Transverse colon (tissue), 4 donors: Measurements from ENCODE around the gene PPP6R2. TPM values are rescaled to one million over a fixed set of nuclear protein-coding genes. Genes with fewer than 3 reads are reported as not detected.

Experiments
- DNase-seq: peaks from one replicate; pipeline ENCODE4 v3.0.0-alpha.2; 2019
- H3K27ac ChIP-seq, 4 donors: fragments of 200-600 bp; sonication (generic); 2 replicates each; pipeline ENCODE4 v1.5.1; 2016 to 2018; ENCODE audit warnings: inconsistent platforms in 4 of 4
- H3K27me3 ChIP-seq: fragments of 200-600 bp; sonication (generic); 2 replicates; pipeline ENCODE4 v1.5.1; 2017; ENCODE audit warnings: inconsistent platforms
- H3K36me3 ChIP-seq, 4 donors: fragments of 200-600 bp; sonication (generic); 2 replicates each; pipeline ENCODE4 v1.5.1; 2017 to 2019; ENCODE audit warnings: inconsistent platforms in 4 of 4
- H3K4me1 ChIP-seq, 4 donors: fragments of 200-600 bp; sonication (generic); 2 replicates each; pipeline ENCODE4 v1.5.1; 2017 to 2020; ENCODE audit warnings: inconsistent platforms in 4 of 4
- H3K4me3 ChIP-seq, 4 donors: fragments of 200-600 bp; sonication (generic); 1 replicate in 1 of 4; 2 replicates in 3 of 4; pipeline versions ENCODE4 v1.5.1 to v1.6.1; 2017 to 2019; ENCODE audit warnings: inconsistent platforms in 4 of 4
- H3K9me3 ChIP-seq, 2 donors: fragments of 200-600 bp; sonication (generic); 2 replicates each; pipeline ENCODE4 v1.5.1; 2017 to 2019; ENCODE audit warnings: inconsistent platforms in 2 of 2
- CTCF ChIP-seq, 5 experiments: fragments of 200-600 bp in 3 of 5; fragments of 450-650 bp in 2 of 5; sonication (generic) in 3 of 5; IDR thresholded peaks; 1 replicate in 2 of 5; 2 replicates in 3 of 5; pipeline ENCODE4 v1.5.1; 2016 to 2017; ENCODE audit warnings: antibody characterized with exemption in 5 of 5, inconsistent platforms in 3 of 5, mild to moderate bottlenecking in 2 of 5, moderate library complexity in 1 of 5
- EP300 ChIP-seq: sonication (generic); formaldehyde crosslinking; IDR thresholded peaks from one replicate; pipeline ENCODE4 v1.6.1; 2017; ENCODE audit warnings: antibody characterized with exemption, low read depth
- POLR2A ChIP-seq: fragments of 450-650 bp; IDR thresholded peaks from one replicate; pipeline ENCODE4 v1.6.1; 2016; ENCODE audit warnings: antibody characterized with exemption, mild to moderate bottlenecking, moderate library complexity
- POLR2AphosphoS5 ChIP-seq, 3 donors: sonication (generic); formaldehyde crosslinking; IDR thresholded peaks; one replicate each; pipeline ENCODE4 v1.6.1; 2016; ENCODE audit warnings: antibody characterized with exemption in 3 of 3
- WGBS, 2 donors: methylation state at CpG; one replicate each; pipeline ENCODE4 v1.1.5; 2018; ENCODE audit warnings: low coverage in 1 of 2; 5-methylcytosine and 5-hydroxymethylcytosine counted together
- in situ Hi-C, 4 donors: fragments of 200-750 bp; cut with MboI; loops; one replicate each; pipeline versions ENCODE4 v1.15.0 to v1.15.1; 2017; ENCODE audit warnings: low sequenced_read_pairs in 3 of 4, low pct_ligation_motif_present in 1 of 4, low pct_unique_long_range_greater_than_20kb in 1 of 4
- intact Hi-C: fragments of 100-400 bp; cut with DNase I; formaldehyde crosslinking; loops from one replicate; pipeline ENCODE4 v1.15.1; 2023; ENCODE audit warnings: low total_unique reads
- total RNA-seq, 4 donors: library from RNA; depleted of rRNA; stranded (reverse); fragments of >200 nt; gene quantifications; one replicate each; pipeline ENCODE4 v1.1.0, GENCODE V29; 2016

Gene PPP6R2
- total RNA-seq, 4 donors from 2014 or later = 62.1 to 151 (median 77.8) TPM

- Histone ChIP-seq H3K27ac (no peak overlapping the region), H3K4me3 (no peak overlapping the region), H3K9me3 (no peaks in the 10 kb centered on the region), H3K4me1 (peaks cover 0 to 6% (median 0%) of the 10 kb centered on the region in 4 donors), H3K27me3 (no peaks in the 10 kb centered on the region), H3K36me3 (peaks cover 0 to 75% (median 40%) of the 10 kb centered on the region in 4 donors)
- in situ Hi-C loops (no loop called here), intact Hi-C loops (no loop called here)
- 96% methylated on average over 22 of the region's 22 CpGs; no CpG with 5 or more reads in 1 of the 2 donors for WGBS, 2 donors
- DNase-seq = no peak
- TF ChIP-seq POLR2A = no peak
- TF ChIP-seq POLR2AphosphoS5 (IDR thresholded peaks at IDR 0.05) = no peak
- no peak for TF ChIP-seq CTCF (IDR thresholded peaks at IDR 0.05)
- no peak for TF ChIP-seq EP300
Measured at GRCh38 chr22:50459016-50459415, 115.9 kb downstream of the PPP6R2 start.

GRCh38 chr22:50459496-50460140 is 116.5 kb downstream of the PPP6R2 start:
- peaks cover 0 to 6% (median 0%) of the 10 kb centered on the region in 4 donors for H3K4me1 ChIP-seq
- 92% methylated on average over 37 of the region's 41 CpGs; no CpG with 5 or more reads in 1 of the 2 donors for WGBS, 2 donors
- in situ Hi-C loops = no loop called here
- intact Hi-C loops = no loop called here
- no peak overlapping the region for H3K27ac ChIP-seq
- no peaks in the 10 kb centered on the region for H3K27me3 ChIP-seq
- H3K4me3 ChIP-seq = no peak overlapping the region
- TF ChIP-seq EP300 (no peak), POLR2AphosphoS5 (IDR thresholded peaks at IDR 0.05) (no peak), POLR2A (no peak), CTCF (IDR thresholded peaks at IDR 0.05) (no peak)
- DNase-seq = no peak
- H3K36me3 ChIP-seq = peaks cover 0 to 73% (median 40%) of the 10 kb centered on the region in 4 donors
- H3K9me3 ChIP-seq = no peaks in the 10 kb centered on the region

GRCh38 chr22:50460938-50461337 is 117.8 kb downstream of the PPP6R2 start:
- H3K9me3 ChIP-seq = no peaks in the 10 kb centered on the region
- no peaks in the 10 kb centered on the region for H3K27me3 ChIP-seq
- H3K36me3 ChIP-seq = peaks cover 0 to 80% (median 36%) of the 10 kb centered on the region in 4 donors
- no peak overlapping the region for H3K27ac ChIP-seq
- intact Hi-C loops (no loop called here), in situ Hi-C loops (no loop called here)
- peaks cover 0 to 6% (median 0%) of the 10 kb centered on the region in 4 donors for H3K4me1 ChIP-seq
- peak; percentile 47 for DNase-seq
- 71 to 80% methylated on average over 5 to 16 of the region's 17 CpGs for WGBS, 2 donors
- no peak for TF ChIP-seq POLR2A
- no peak for TF ChIP-seq EP300
- TF ChIP-seq POLR2AphosphoS5 (IDR thresholded peaks at IDR 0.05) = no peak
- no peak for TF ChIP-seq CTCF (IDR thresholded peaks at IDR 0.05)
- no peak overlapping the region for H3K4me3 ChIP-seq

GRCh38 chr22:50461536-50461935 is 118.4 kb downstream of the PPP6R2 start:
- H3K27me3 ChIP-seq = no peaks in the 10 kb centered on the region
- H3K9me3 ChIP-seq = no peaks in the 10 kb centered on the region
- no peak overlapping the region for H3K4me3 ChIP-seq
- in situ Hi-C loops (no loop called here), intact Hi-C loops (no loop called here)
- TF ChIP-seq POLR2AphosphoS5 (IDR thresholded peaks at IDR 0.05) (no peak), EP300 (no peak), CTCF (IDR thresholded peaks at IDR 0.05) (no peak), POLR2A (no peak)
- no peak overlapping the region for H3K27ac ChIP-seq
- H3K4me1 ChIP-seq = peaks cover 0 to 6% (median 0%) of the 10 kb centered on the region in 4 donors
- H3K36me3 ChIP-seq = peaks cover 0 to 84% (median 38%) of the 10 kb centered on the region in 4 donors
- whole genome bisulfite sequencing, 2 donors = 92% methylated on average over 17 of the region's 26 CpGs; no CpG with 5 or more reads in 1 of the 2 donors
- no peak for DNase-seq
